Cardiac muscle cell (in vitro differentiated cells and primary cell): ENCODE measurements around the gene EVI2A. TPM values are rescaled to one million over a fixed set of nuclear protein-coding genes. Genes with fewer than 3 reads are reported as not detected.

Source experiments
- DNase-seq, 2 donors: peaks; one replicate each; pipeline versions ENCODE4 v3.0.0 to v3.0.0-alpha.2; 2010 to 2017; ENCODE audit warnings: low read depth in 1 of 2, low spot score in 1 of 2
- H3K27ac ChIP-seq: fragments of 200-600 bp; sonication (generic); 2 replicates; pipeline ENCODE4 v1.5.1; 2016
- H3K27me3 ChIP-seq: fragments of 200-600 bp; sonication (generic); 2 replicates; pipeline ENCODE4 v1.6.0; 2016; ENCODE audit warnings: control low read depth
- H3K36me3 ChIP-seq: fragments of 200-600 bp; sonication (generic); 2 replicates; pipeline ENCODE4 v1.5.1; 2016; ENCODE audit warnings: control low read depth
- H3K4me1 ChIP-seq: fragments of 200-600 bp; sonication (generic); 2 replicates; pipeline ENCODE4 v1.8.1; 2017; ENCODE audit warnings: low read depth, mild to moderate bottlenecking, mixed run types
- H3K4me3 ChIP-seq: fragments of 200-600 bp; sonication (generic); 2 replicates; pipeline ENCODE4 v1.5.1; 2016; ENCODE audit warnings: mild to moderate bottlenecking
- H3K9me3 ChIP-seq: fragments of 200-600 bp; sonication (generic); 2 replicates; pipeline ENCODE4 v1.5.1; 2017; ENCODE audit warnings: low read depth, mild to moderate bottlenecking, control low read depth
- polyA plus RNA-seq: library from polyadenylated mRNA; unstranded; fragments of >200 nt; fragmentation: Nextera tagmentation; extraction: Ambion mirVana; gene quantifications from 2 replicates; pipeline ENCODE4 v1.2.1, GENCODE V29; 2016
- total RNA-seq: library from RNA; depleted of rRNA; stranded (reverse); fragments of >200 nt; gene quantifications from 2 replicates; pipeline ENCODE4 v1.2.3, GENCODE V29; 2016
- TF ChIP-seq, protein P1 (sequence below): IDR thresholded peaks from 2 replicates; pipeline ENCODE4 v1.5.1; 2012; ENCODE audit warnings: low read depth, mild to moderate bottlenecking, low read length

The EVI2A gene
- total and polyA plus RNA-seq, 2 experiments from 2014 or later, result 0.99 TPM; not detected in 1

DNA sequence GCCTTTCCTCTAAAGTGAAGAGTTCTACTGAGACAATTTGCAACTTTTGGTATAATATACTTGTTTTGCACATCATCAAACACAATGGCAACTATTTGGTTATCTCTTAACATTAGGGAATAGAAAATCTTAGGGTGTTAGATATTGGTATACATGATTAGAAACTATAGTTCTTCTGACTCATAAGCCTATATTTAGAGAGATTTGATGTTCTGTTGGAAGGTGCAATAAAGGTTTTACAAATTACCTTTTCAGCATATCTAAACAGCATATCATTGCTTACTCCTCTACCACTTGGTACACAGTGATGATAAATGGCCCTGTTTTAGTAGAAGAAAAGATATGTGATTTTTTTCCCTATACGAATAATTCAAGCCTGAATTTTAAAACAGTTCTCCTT lies 13.8 kb downstream of the EVI2A start:
- Histone ChIP-seq H3K36me3 (no peaks in the 10 kb centered on the region), H3K4me3 (no peak overlapping the region), H3K27ac (no peak overlapping the region), H3K9me3 (no peaks in the 10 kb centered on the region), H3K4me1 (peaks cover 6% of the 10 kb centered on the region), H3K27me3 (no peaks in the 10 kb centered on the region)
- TF ChIP-seq, protein P1, sequence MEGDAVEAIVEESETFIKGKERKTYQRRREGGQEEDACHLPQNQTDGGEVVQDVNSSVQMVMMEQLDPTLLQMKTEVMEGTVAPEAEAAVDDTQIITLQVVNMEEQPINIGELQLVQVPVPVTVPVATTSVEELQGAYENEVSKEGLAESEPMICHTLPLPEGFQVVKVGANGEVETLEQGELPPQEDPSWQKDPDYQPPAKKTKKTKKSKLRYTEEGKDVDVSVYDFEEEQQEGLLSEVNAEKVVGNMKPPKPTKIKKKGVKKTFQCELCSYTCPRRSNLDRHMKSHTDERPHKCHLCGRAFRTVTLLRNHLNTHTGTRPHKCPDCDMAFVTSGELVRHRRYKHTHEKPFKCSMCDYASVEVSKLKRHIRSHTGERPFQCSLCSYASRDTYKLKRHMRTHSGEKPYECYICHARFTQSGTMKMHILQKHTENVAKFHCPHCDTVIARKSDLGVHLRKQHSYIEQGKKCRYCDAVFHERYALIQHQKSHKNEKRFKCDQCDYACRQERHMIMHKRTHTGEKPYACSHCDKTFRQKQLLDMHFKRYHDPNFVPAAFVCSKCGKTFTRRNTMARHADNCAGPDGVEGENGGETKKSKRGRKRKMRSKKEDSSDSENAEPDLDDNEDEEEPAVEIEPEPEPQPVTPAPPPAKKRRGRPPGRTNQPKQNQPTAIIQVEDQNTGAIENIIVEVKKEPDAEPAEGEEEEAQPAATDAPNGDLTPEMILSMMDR, result no peak
- no peak for DNase-seq

DNA sequence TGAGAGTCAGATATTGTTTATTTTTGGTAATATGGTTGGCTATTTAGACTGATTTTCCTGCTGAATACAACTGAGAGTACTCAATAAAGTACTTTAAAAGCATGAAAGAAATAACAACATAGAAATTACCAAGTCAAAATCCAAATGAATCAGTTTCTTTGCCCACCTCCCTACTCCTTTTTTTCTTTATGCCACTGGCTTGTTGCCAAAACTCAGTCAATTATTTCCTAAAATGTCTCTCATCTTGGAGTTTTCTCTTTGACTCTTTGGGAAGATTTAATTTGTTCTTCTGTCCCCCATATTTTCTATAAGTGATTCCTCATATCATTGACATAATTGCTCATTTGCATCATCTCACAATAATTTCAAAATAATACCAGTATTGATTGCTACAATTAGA lies 21.8 kb downstream of the EVI2A start:
- Histone ChIP-seq H3K27me3 (no peaks in the 10 kb centered on the region), H3K9me3 (no peaks in the 10 kb centered on the region), H3K36me3 (no peaks in the 10 kb centered on the region), H3K4me3 (no peak overlapping the region), H3K27ac (no peak overlapping the region), H3K4me1 (no peaks in the 10 kb centered on the region)
- no peak for DNase-seq
- TF ChIP-seq, protein P1, result no peak

DNA sequence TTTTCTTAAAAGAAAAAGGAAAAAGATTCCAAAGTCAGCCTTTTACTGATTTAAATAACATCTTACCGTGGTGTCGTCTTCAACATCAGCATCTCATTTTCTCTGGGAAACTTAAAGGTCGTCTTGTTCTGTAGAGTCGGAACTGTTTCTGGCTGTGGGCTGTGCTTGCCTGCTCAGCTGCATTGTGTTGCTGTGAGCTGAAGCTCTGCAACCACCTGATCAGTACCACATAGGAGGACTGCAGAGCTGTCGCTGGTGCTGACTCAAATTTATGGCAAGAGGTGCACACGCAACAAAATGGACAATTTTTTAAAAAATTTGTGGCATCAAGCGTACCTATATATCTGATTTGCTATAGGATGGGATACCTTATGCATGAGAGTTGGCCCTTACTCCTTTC lies 24.3 kb downstream of the EVI2A start, which contains the start of gene OMG:
Gene OMG (minus strand): TSS at position 150 of the 400 bp plus-strand sequence. CDS start 908 bp downstream, outside the sequence.
- Histone ChIP-seq H3K4me1 (no peaks in the 10 kb centered on the region), H3K27ac (no peak within 1 kb of the TSS), H3K9me3 (no peaks in the 10 kb centered on the region), H3K36me3 (no peaks in the 10 kb centered on the region), H3K4me3 (no peak within 1 kb of the TSS), H3K27me3 (no peaks in the 10 kb centered on the region)
- TF ChIP-seq, protein P1, result no peak
- DNase-seq, result peak in 1 of 2 donors; percentile 0

DNA sequence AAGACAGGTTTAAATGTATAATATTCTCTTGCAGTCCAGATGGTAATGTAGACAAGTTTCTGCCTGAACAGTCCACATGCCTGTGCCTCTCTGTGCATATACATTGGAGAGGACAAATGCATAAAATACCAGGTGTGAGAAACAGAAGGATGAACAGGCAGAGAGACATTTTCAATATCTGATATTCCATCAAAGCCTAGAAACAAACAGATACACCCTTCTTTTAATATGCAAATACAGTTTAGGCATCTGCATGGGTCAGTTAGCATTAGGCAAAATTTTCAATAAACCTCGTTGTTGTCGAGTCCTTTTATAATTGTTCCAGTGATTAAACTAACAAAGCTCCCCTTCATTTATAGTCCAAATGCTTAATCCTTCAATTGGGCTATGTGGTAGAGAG lies 25.3 kb downstream of the EVI2A start:
- no peak overlapping the region for H3K27ac ChIP-seq
- TF ChIP-seq, protein P1, result no peak
- H3K4me3 ChIP-seq, result no peak overlapping the region
- H3K9me3 ChIP-seq, result no peaks in the 10 kb centered on the region
- no peaks in the 10 kb centered on the region for H3K36me3 ChIP-seq
- H3K4me1 ChIP-seq, result no peaks in the 10 kb centered on the region
- no peak for DNase-seq
- H3K27me3 ChIP-seq, result no peaks in the 10 kb centered on the region

DNA sequence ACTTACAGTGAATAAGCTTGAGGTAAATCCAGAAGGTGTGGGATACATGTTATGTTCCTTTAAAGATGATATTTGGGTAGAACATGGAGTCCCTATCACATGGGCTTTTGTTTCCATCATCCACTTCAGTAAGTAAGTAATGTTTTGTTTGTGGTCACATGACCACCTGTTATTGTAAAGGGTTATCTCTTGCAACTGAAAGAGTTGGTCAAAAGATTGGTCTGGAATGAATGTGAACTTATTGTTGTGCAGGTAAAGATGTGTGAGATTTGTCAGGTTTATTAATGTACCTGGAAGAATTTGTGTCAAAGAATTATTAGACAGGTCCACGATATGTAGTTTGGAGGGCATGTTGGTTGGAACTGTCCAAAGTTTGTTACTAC lies 25.9 kb downstream of the EVI2A start:
- no peaks in the 10 kb centered on the region for H3K9me3 ChIP-seq
- no peaks in the 10 kb centered on the region for H3K27me3 ChIP-seq
- no peaks in the 10 kb centered on the region for H3K36me3 ChIP-seq
- H3K4me1 ChIP-seq, result no peaks in the 10 kb centered on the region
- no peak overlapping the region for H3K4me3 ChIP-seq
- no peak for DNase-seq
- TF ChIP-seq, protein P1, result no peak
- H3K27ac ChIP-seq, result no peak overlapping the region
